NCI-H1417 treated with DMSO at 0.1 percent for 48 hours (cell line): ENCODE results near the gene SHISA4.
"Not testable (repeated sequence)": the region's sequence is repeated elsewhere in the genome, so short reads cannot be mapped to it uniquely, and the experiment has no call there.

ENCODE experiments used
- DNase-seq: peaks from one replicate; lab custom pipeline; 2025; lab: John Stamatoyannopoulos, UW

The SHISA4 gene

GRCh38 chr1:201898992-201899391, 10.3 kb downstream of the SHISA4 start:
- no peak for DNase-seq

DNA sequence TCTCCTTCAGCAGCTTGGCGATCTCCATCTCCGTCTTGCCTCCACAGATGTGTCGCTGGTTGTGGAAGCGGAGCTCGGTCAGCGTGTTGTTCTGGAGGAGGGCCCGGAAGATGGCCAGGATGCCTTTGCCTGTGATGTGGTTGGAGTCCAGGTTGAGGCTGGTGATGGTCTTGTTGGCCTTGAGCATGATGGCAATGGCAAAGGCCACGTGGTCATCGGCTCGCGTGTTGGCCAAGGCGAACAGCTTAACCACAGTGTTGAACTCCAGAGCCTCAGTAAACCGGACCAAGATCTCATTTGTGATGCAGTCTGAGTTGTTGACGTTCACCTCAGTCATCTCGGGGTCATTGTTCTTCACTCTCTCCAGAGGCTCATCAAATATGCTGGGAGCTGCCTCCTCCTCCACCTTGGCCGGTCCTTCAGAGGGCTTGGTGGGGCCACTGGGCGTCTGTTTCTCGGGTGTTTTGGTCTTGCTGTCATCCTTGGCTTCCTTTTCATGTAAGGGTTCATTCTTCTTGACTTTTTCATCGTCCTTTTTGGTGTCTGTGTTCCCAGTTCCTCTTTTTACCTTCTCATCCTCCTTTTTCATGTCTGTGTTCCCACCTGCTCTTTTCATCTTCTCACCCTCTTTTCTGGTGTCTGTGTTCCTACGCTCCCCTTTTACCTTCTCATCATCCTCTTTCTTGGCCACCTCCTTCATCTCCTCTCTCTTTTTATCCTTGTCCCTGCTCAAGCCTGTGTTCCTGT, 11.2 kb downstream of the SHISA4 start:
- no peak for DNase-seq

DNA sequence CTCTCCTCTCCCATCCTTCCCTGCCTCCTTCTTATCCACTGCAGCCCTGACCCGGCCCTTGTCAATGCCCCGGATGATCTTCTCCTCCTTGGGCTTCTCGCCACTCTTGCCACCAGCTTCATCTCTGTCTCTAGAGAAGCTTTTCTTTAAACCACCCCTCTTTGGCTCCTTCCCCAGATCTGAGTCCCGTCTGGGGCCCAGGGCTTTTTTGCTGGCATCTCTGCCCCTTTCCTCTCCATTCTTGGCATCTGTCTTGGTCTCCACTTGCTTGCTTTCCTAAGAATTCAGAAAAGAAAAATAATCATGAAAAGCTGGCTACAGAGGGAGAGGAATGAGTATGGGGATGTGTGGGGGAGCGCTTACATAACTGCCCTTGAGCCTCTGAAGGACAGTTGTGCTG, 11.8 kb downstream of the SHISA4 start:
- no peak for DNase-seq

- DNase-seq, result not testable (repeated sequence)
Observed at GRCh38 chr1:201901036-201901435, 12.3 kb downstream of the SHISA4 start.

- no peak for DNase-seq
Observed at GRCh38 chr1:201902198-201902597, 13.5 kb downstream of the SHISA4 start.

DNA sequence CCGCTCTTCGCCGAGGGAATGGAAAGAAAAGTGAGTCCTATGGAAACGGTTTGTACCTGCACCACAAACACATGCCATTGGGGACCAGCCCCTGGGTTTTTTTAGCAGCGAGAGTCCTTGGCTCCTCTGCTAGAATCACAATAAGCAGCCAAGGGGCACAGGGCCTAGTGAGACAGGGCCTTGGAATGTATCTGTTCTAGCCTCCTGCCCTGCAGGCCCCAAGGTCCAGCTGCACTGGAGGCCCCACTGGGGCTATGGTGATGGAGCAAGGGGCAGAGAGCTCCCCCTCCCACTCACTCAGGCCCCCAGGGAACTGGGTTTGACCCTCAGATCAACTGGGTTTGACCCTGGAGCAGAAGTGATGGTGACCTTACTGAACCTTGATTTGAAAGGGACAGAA, 14.4 kb downstream of the SHISA4 start:
- no peak for DNase-seq

DNA sequence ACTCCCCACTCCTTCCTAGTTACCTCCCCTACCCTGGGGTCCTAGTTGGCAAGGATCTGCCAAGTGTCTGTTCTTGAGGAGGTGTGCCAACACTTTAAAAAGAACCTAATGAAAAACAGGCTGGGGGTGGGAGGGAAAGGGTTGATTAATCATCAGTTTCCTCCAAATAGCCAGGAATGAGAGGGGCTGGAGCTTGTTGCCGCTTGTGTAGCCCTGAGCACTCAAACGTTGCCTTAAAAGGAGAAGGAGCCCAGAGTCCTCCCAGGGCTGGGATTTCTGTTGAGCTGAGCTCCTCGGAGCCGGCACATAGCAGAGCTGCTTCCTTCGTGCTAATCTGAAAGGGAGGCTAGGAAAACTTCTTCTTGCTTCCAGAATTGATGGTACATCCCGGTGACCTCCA, 15.9 kb downstream of the SHISA4 start:
- no peak for DNase-seq

GRCh38 chr1:201905234-201905890, 16.7 kb downstream of the SHISA4 start:
- DNase-seq, result no peak

GRCh38 chr1:201906336-201906735, 17.6 kb downstream of the SHISA4 start:
- no peak for DNase-seq

DNA sequence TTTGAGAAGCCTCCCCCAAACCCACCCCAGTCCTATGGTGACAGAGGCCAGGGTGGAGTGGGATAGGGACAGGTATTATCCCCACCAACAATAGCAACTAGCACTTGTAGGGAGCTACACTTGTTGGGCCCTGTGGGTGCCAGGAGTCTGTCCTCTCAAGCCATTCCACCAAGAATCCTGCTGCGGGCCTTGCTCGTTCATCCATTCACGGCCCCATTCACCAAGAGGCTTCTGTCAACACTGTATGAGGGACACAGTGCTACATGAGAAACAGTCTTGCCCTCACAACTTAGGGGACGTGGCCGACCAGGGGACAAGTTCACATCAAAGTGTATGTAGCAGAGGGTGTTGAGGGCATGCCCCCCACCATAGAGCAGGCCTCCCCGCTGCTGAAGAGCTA, 18.9 kb downstream of the SHISA4 start:
- no peak for DNase-seq

DNA sequence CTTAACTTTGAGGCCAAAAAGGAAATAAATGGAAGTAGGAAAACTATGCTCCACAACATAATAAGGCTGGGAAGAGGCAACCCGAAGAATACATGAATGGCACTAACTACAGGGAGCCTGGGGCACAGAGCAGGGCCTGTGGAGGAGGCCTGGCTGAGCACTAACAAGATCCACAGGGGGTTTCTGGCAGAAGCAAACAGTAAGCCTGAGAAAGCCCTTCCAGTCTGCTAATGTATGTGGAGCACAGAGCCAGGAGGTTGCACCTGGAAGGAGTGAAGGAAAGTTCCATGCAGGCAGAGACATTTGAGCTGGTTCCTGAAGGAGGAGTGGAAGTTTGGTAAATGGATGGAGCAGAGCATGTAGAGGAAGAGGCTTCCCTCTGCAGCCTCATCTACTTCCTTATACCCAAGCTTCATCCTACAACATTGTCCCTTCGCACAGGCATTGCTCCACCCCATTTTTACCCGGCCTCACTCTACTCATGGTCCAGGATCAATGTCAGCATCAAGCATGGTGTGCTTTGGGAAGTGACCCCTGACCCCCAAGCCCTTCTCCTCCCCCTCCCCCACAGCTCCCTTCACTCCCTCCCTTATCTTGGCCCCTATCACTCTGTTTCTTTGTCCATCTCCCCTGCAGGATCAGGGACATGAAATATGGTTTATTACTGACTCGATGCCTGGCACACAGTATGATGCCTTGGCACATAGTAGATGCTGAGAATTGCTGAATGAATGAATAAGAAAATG, 23.3 kb downstream of the SHISA4 start:
- DNase-seq, result no peak

GRCh38 chr1:201912832-201913231, 24.1 kb downstream of the SHISA4 start:
- DNase-seq, result no peak

- no peak for DNase-seq
Observed at GRCh38 chr1:201914456-201915235, 25.9 kb downstream of the SHISA4 start.

DNA sequence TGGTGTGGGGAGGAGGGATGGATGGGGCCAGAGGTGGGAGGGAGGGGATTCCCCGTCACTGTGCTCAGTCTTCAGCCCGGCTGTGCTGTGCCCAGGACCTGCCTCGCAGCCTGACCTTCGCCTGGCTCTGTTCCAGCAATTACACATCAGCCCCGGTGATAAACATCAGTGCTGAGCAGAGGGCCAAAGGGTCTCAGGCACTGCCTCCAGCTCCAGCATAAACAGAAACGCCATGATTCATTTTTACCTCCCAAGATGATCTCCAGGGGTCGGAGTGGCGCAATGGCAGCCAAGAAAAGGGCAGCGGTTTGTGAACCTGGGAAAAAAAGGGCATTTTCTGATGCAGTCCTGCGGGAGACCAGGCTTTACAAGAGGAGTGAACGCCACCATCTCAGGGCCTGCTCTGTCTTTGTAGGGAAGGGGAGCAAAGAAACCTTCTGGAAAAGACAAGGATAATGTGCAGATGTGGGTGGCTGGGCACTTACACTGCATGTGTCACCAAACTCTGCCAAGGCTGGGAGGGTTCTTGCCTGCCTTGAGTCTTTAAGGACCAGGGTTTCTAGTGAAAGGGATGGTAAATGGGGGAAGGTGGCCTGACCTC, 28.1 kb downstream of the SHISA4 start:
- DNase-seq, result no peak

DNA sequence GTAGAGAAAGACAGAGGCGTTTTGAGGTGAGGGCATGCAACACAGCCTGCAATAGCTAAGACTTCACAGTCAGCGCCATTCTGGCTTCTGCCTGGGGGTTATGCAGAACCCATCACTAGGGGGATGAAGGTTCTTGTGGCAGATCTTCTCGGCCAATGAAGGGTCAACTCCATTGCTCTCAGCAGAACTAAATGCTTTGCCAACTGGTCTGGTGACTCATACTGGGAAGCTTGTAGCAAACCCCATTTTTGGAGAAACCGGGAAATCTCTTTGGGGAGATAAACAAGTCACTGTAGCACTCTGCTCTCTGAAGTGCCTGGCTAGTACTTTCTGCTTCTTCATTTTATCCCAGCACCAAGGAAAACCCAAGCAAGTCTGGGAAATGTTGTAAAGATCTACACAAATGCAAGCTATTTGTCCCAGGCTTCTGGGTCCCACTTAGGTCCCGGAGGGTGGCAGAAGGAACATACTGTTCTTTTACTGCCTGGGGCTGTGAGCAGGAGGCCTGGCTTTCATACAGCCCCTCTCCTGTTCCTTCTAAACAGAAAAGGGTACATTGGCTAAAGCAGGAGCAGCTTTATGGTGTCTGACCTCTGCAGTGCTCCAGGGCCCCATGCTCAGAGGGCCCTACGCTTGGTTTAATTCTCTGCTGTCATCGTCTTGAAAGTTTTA, 28.8 kb downstream of the SHISA4 start:
- no peak for DNase-seq

GRCh38 chr1:201918343-201918742, 29.6 kb downstream of the SHISA4 start:
- no peak for DNase-seq

DNA sequence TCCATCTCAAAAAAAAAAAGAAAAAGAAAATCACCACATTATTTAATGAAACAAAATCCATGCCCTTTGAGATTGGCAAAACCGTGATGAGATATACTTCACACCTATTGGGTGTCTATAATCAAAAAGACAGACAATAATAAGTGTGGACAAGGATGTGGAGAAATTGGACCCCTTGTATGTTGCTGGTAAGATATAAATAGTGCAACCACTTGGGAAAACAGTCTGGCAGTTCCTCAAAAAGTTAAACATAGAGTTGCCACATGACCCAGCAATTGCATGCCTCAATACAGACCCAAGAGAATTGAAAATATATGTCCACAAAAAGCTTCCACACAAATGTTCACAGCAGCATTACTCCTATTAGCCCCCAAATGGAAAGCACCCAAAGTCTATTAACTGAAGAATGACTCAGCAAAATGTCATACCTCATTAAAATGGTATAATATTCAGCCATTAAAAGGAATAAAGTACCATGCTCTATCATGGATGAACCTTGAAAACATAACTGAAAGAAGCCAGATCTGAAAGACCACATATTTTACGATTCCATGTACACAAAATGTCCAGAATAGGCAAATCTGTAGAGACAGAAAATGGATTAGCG, 33.4 kb downstream of the SHISA4 start:
- DNase-seq, result no peak

DNA sequence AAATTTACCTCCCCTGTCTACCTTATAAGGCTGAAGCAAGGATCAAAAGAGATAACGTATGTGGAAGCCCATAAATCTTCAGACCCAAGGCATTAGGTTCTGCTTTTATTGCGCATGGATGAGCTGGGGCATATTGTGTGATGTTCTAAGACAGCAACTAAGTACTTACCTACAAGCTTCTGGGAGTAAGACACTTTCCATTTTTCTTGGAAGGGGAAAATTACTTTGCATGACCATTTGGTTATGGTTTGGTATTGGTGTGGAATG, 36.5 kb downstream of the SHISA4 start:
- DNase-seq, result no peak

GRCh38 chr1:201925981-201926645, 37.4 kb downstream of the SHISA4 start:
- no peak for DNase-seq

GRCh38 chr1:201928266-201928665, 39.6 kb downstream of the SHISA4 start:
- no peak for DNase-seq

GRCh38 chr1:201930137-201930536, 41.4 kb downstream of the SHISA4 start:
- DNase-seq, result no peak
